GM12878 (cell line): ENCODE results near the gene GCK. TPM values are rescaled to one million over a fixed set of nuclear protein-coding genes. Genes with fewer than 3 reads are reported as not detected.

ENCODE experiments used
- ATAC-seq: fragments of 200-7000 bp; cut with Tn5 transposase; 3 replicates; pipeline ENCODE4 v1.9.1; 2020; ENCODE audit warnings: mild to moderate bottlenecking, moderate library complexity
- BruUV-seq: library from RNA; stranded (reverse); fragments of 400-500 nt; replicated peaks from 2 replicates; lab custom pipeline; 2021; lab: Mats Ljungman, UMichigan
- CTCF ChIA-PET: fragments of 300-600 bp; sonication (Branson Sonifier 250); formaldehyde crosslinking; extraction: SDS; loops from one replicate; lab custom pipeline; 2021; ENCODE audit warnings: inconsistent platforms; lab: Yijun Ruan, JAX
- POLR2A ChIA-PET: fragments of 350-600 bp; formaldehyde crosslinking; extraction: SDS; loops from one replicate; lab custom pipeline; 2021; ENCODE audit warnings: inconsistent platforms; lab: Charles Lee
- RAD21 ChIA-PET: fragments of 300-600 bp; sonication (Branson Sonifier 250); formaldehyde crosslinking; loops from one replicate; lab custom pipeline; 2023; ENCODE audit warnings: antibody characterized with exemption; ENCODE audit not compliant: unreplicated experiment; lab: Charles Lee
- SMC1A ChIA-PET: fragments of 300-600 bp; sonication (Branson Sonifier 250); formaldehyde crosslinking; loops from one replicate; lab custom pipeline; 2023; ENCODE audit not compliant: unreplicated experiment, uncharacterized antibody; lab: Charles Lee
- DNase-seq: peaks from one replicate; pipeline ENCODE4 v3.0.0-alpha.2; 2011; ENCODE audit warnings: low read depth, low spot score
- FAIRE-seq: peaks from 3 replicates; lab custom pipeline; 2011; peaks lifted over from hg19 to GRCh38; lab: Jason Lieb, UNC
- H2AFZ ChIP-seq: 2 replicates; pipeline ENCODE4 v1.6.0; 2011; ENCODE audit warnings: low read depth, low read length, control low read depth; ENCODE audit not compliant: control insufficient read depth
- H3K27ac ChIP-seq: 2 replicates; pipeline ENCODE4 v1.5.1; 2011; ENCODE audit warnings: control low read depth; ENCODE audit not compliant: control insufficient read depth, insufficient read depth
- H3K27me3 ChIP-seq, 2 experiments: replicated peaks in 1 of 2; 2 replicates each; pipeline versions ENCODE4 v1.6.0 to v1.6.1; 2011; ENCODE audit warnings: low read length in 1 of 2; ENCODE audit not compliant: control insufficient read depth in 2 of 2, insufficient read depth in 2 of 2
- H3K36me3 ChIP-seq, 2 experiments: 2 replicates each; pipeline ENCODE4 v1.5.1; 2011; ENCODE audit warnings: low read length in 1 of 2; ENCODE audit not compliant: control insufficient read depth in 2 of 2, insufficient read depth in 2 of 2
- H3K4me1 ChIP-seq: 2 replicates; pipeline ENCODE4 v1.6.1; 2011; ENCODE audit warnings: mild to moderate bottlenecking, low read length, moderate library complexity, mixed read lengths; ENCODE audit not compliant: control insufficient read depth, insufficient read depth
- H3K4me2 ChIP-seq: 2 replicates; pipeline ENCODE4 v1.6.0; 2011; ENCODE audit warnings: control low read depth; ENCODE audit not compliant: control insufficient read depth, insufficient read depth
- H3K4me3 ChIP-seq: fragments of 200-600 bp; sonication (generic); 2 replicates; pipeline ENCODE4 v1.5.1; 2016
- H3K79me2 ChIP-seq: 2 replicates; pipeline ENCODE4 v1.6.0; 2011; ENCODE audit warnings: low read length; ENCODE audit not compliant: control insufficient read depth, insufficient read depth
- H3K9ac ChIP-seq: 2 replicates; pipeline ENCODE4 v1.8.0; 2011; ENCODE audit warnings: low read length, control low read depth, mixed read lengths; ENCODE audit not compliant: control insufficient read depth, insufficient read depth
- H3K9me3 ChIP-seq: replicated peaks from 3 replicates; pipeline ENCODE4 v1.5.1; 2011; ENCODE audit warnings: mild to moderate bottlenecking, low read length; ENCODE audit not compliant: control insufficient read depth, insufficient read depth
- H4K20me1 ChIP-seq: 2 replicates; pipeline ENCODE4 v1.6.0; 2011; ENCODE audit not compliant: control insufficient read depth, insufficient read depth
- ASH2L ChIP-seq: fragments of 300-600, 200-600 bp; sonication (generic); IDR thresholded peaks from 2 replicates; pipeline ENCODE4 v1.6.1; 2017; ENCODE audit warnings: low read depth, mild to moderate bottlenecking, borderline replicate concordance
- ATF7 ChIP-seq: fragments of 450-650 bp; IDR thresholded peaks from 2 replicates; pipeline ENCODE4 v1.6.1; 2016; ENCODE audit warnings: low read depth, mild to moderate bottlenecking
- BRCA1 ChIP-seq: IDR thresholded peaks from 2 replicates; pipeline ENCODE4 v1.6.1; 2011; ENCODE audit warnings: low read depth, low read length, improper control_type of control experiment
- FOS ChIP-seq: IDR thresholded peaks from 3 replicates; pipeline ENCODE4 v1.6.1; 2011; ENCODE audit warnings: borderline replicate concordance; ENCODE audit not compliant: insufficient read length; ENCODE audit errors: extremely low read depth
- KDM1A ChIP-seq: fragments of 200-600 bp; sonication (generic); IDR thresholded peaks from 2 replicates; pipeline ENCODE4 v1.6.1; 2016; ENCODE audit warnings: borderline replicate concordance
- MXI1 ChIP-seq: fragments of 150-350 bp; IDR thresholded peaks from 2 replicates; pipeline ENCODE4 v1.6.1; 2011; ENCODE audit warnings: low read depth, mild to moderate bottlenecking, inconsistent platforms, low read length, improper control_type of control experiment
- MYC ChIP-seq: IDR thresholded peaks from 2 replicates; pipeline ENCODE4 v1.6.1; 2011; ENCODE audit warnings: mild to moderate bottlenecking, low read length, moderate library complexity, inconsistent platforms; ENCODE audit not compliant: insufficient read depth, insufficient replicate concordance, insufficient read length, severe bottlenecking
- ZNF207 ChIP-seq: fragments of 450-650 bp; IDR thresholded peaks from 2 replicates; pipeline ENCODE4 v1.6.1; 2014; ENCODE audit warnings: antibody characterized with exemption, mild to moderate bottlenecking, borderline replicate concordance
- ZNF622 ChIP-seq: fragments of 450-650 bp; IDR thresholded peaks from 2 replicates; pipeline ENCODE4 v1.6.1; 2017; ENCODE audit warnings: mild to moderate bottlenecking, inconsistent platforms
- WGBS: methylation state at CpG from one replicate; pipeline ENCODE4 v1.1.6; 2016; ENCODE audit warnings: low lambda C conversion rate; ENCODE audit not compliant: insufficient replicate concordance, insufficient coverage; ENCODE audit errors: missing lambda C conversion rate; 5-methylcytosine and 5-hydroxymethylcytosine counted together
- in situ Hi-C: fragments of 300-500 bp; cut with MboI; formaldehyde crosslinking; loops from 9 replicates; pipeline ENCODE4 v1.14.3; 2018; ENCODE audit warnings: mixed read lengths
- intact Hi-C: fragments of 100-400 bp; cut with micrococcal nuclease; formaldehyde crosslinking; loops from one replicate; pipeline ENCODE4 v1.14.2; 2022; ENCODE audit not compliant: unreplicated experiment
- polyA plus RNA-seq, 11 experiments: library from polyadenylated mRNA; depleted of rRNA in 4 of 11; unstranded in 6 of 11; stranded (reverse) in 5 of 11; fragments of >200 nt; fragmentation: Nextera tagmentation in 4 of 11; fragmentation: Illumina TruSeq in 1 of 11; extraction: Ambion mirVana in 4 of 11; extraction: Trizol in 1 of 11; gene quantifications; 1 replicate in 1 of 11; 2 replicates in 10 of 11; pipeline versions ENCODE4 v1.2.1 to v1.2.3, GENCODE V29; 2011 to 2016; ENCODE audit warnings: inconsistent platforms in 2 of 11, missing spikeins in 2 of 11, low read depth in 1 of 11
- total RNA-seq, 4 experiments: library from RNA; depleted of rRNA in 3 of 4; stranded (reverse); fragments of >200 nt in 3 of 4; fragmentation: Illumina TruSeq in 1 of 4; extraction: Trizol in 1 of 4; gene quantifications; 2 replicates each; pipeline versions ENCODE4 v1.2.1 to v1.2.3, GENCODE V29; 2013 to 2021
- TF ChIP-seq, protein P1 (sequence below): fragments of 450-650 bp; IDR thresholded peaks from 2 replicates; pipeline ENCODE4 v1.6.1; 2016; ENCODE audit warnings: mild to moderate bottlenecking
- TF ChIP-seq, protein P2 (sequence below): fragments of 150-350 bp; IDR thresholded peaks from 2 replicates; pipeline ENCODE4 v1.6.1; 2014; ENCODE audit warnings: mild to moderate bottlenecking, low read depth, low read length
- TF ChIP-seq, protein P3 (sequence below): fragments of 450-650 bp; IDR thresholded peaks from 2 replicates; pipeline ENCODE4 v1.6.1; 2017; ENCODE audit warnings: low read depth, mild to moderate bottlenecking, moderate library complexity

The GCK gene
- total and polyA plus RNA-seq, 10 of the 15 experiments (the other 5 are each of a cell fraction or from before 2014, with no cell fraction given) = 0.06 to 0.16 TPM; not detected in 8

DNA sequence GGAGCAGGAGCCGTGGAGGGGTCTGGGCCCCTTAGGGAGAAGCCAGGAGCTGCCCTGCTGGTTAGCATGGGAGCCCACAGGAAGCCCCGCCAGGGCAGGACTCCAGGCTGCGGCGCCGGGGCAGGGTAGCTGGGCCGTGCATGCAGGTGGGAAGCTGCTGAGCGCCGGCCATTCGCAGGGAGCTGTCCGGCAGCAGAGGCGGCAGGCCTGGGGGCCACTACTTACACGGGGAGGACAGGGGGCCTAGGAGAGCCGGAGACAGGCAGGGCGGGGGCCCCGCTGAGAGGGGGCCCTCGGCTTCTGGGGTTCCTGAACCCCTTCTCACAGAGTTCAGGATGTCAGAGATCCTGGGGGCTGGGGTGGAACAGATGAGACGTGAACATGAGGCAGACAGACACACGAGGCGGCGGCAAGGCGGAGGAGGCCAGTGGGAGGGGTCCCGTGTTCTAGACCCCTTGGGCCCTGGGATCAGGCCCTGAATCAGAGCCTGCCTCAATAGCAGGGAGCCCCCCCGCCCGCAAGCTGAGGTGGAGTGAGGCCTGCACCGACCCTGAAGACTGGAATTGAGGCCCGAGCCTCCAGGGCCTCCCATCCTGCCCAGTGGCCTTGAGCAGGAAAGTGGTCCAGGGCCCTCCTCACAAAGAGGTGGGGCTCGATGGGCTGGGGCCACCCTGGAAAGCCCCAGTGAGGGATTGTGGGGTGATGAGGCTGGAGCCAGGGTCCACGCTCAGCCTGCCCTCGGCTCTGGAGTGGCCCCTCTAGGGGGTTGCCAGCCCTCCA lies 39.5 kb upstream of the GCK start:
- Histone ChIP-seq H3K4me3 (no peak overlapping the region), H3K27me3 (no peaks in the 10 kb centered on the region), H3K36me3 (no peaks in the 10 kb centered on the region), H3K79me2 (no peaks in the 10 kb centered on the region), H4K20me1 (no peaks in the 10 kb centered on the region), H3K9me3 (no peaks in the 10 kb centered on the region), H2AFZ (no peak overlapping the region), H3K4me2 (no peak overlapping the region), H3K9ac (no peak overlapping the region), H3K27ac (no peak overlapping the region), H3K4me1 (no peaks in the 10 kb centered on the region)
- CTCF ChIA-PET = interaction anchor here (1.3 kb wide), 1 partner anchor 306 kb away, joined by 3 read pairs; no protein-coding TSS in a partner anchor
- BruUV-seq = no TSS peak
- no peak for DNase-seq
- SMC1A ChIA-PET = no interaction called here
- 45% methylated on average over 25 of the region's 29 CpGs for WGBS
- no peak for TF ChIP-seq MYC
- TF ChIP-seq, protein P1, sequence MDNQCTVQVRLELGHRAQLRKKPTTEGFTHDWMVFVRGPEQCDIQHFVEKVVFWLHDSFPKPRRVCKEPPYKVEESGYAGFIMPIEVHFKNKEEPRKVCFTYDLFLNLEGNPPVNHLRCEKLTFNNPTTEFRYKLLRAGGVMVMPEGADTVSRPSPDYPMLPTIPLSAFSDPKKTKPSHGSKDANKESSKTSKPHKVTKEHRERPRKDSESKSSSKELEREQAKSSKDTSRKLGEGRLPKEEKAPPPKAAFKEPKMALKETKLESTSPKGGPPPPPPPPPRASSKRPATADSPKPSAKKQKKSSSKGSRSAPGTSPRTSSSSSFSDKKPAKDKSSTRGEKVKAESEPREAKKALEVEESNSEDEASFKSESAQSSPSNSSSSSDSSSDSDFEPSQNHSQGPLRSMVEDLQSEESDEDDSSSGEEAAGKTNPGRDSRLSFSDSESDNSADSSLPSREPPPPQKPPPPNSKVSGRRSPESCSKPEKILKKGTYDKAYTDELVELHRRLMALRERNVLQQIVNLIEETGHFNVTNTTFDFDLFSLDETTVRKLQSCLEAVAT = no peak
- POLR2A ChIA-PET = no interaction called here
- in situ Hi-C loops = no loop called here
- FAIRE-seq = no peak
- no peak for ATAC-seq
- RAD21 ChIA-PET = no interaction called here
- intact Hi-C loops = no loop called here

- Histone ChIP-seq H3K79me2 (no peaks in the 10 kb centered on the region), H3K27me3 (no peaks in the 10 kb centered on the region), H3K27ac (no peak overlapping the region), H3K4me2 (no peak overlapping the region), H4K20me1 (no peaks in the 10 kb centered on the region), H3K9me3 (no peaks in the 10 kb centered on the region), H2AFZ (no peak overlapping the region), H3K4me3 (no peak overlapping the region), H3K4me1 (no peaks in the 10 kb centered on the region), H3K36me3 (no peaks in the 10 kb centered on the region), H3K9ac (no peak overlapping the region)
- intact Hi-C loops = no loop called here
- TF ChIP-seq BRCA1 (no peak), MXI1 (no peak), ASH2L (no peak), KDM1A (no peak), ZNF622 (no peak), FOS (no peak), ATF7 (no peak), ZNF207 (no peak)
- TF ChIP-seq, protein P2, sequence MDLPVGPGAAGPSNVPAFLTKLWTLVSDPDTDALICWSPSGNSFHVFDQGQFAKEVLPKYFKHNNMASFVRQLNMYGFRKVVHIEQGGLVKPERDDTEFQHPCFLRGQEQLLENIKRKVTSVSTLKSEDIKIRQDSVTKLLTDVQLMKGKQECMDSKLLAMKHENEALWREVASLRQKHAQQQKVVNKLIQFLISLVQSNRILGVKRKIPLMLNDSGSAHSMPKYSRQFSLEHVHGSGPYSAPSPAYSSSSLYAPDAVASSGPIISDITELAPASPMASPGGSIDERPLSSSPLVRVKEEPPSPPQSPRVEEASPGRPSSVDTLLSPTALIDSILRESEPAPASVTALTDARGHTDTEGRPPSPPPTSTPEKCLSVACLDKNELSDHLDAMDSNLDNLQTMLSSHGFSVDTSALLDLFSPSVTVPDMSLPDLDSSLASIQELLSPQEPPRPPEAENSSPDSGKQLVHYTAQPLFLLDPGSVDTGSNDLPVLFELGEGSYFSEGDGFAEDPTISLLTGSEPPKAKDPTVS = no peak
- TF ChIP-seq, protein P3, sequence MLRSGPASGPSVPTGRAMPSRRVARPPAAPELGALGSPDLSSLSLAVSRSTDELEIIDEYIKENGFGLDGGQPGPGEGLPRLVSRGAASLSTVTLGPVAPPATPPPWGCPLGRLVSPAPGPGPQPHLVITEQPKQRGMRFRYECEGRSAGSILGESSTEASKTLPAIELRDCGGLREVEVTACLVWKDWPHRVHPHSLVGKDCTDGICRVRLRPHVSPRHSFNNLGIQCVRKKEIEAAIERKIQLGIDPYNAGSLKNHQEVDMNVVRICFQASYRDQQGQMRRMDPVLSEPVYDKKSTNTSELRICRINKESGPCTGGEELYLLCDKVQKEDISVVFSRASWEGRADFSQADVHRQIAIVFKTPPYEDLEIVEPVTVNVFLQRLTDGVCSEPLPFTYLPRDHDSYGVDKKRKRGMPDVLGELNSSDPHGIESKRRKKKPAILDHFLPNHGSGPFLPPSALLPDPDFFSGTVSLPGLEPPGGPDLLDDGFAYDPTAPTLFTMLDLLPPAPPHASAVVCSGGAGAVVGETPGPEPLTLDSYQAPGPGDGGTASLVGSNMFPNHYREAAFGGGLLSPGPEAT = no peak
- RAD21 ChIA-PET = no interaction called here
- DNase-seq = no peak
- 17% methylated on average over 7 of the region's 14 CpGs for WGBS
- CTCF ChIA-PET = interaction anchor here (1.3 kb wide), 1 partner anchor 307 kb away, joined by 3 read pairs; no protein-coding TSS in a partner anchor
- no peak for ATAC-seq
- no TSS peak for BruUV-seq
- POLR2A ChIA-PET = no interaction called here
- FAIRE-seq = no peak
- in situ Hi-C loops = no loop called here
- SMC1A ChIA-PET = no interaction called here
These were observed 38.7 kb upstream of the GCK start for GRCh38 chr7:44227911-44228310.
